Stimulated activated CD4-positive, alpha-beta T cell treated with anti-CD3 and anti-CD28 coated beads, Interleukin-15, amount 100 ng/mL, for 24 hours (primary cell): ENCODE results near the gene TSPAN3.
A peak's percentile ranks its signal among the peaks of the same experiment; 100 is the strongest.

ENCODE experiments used
- DNase-seq: peaks from one replicate; pipeline ENCODE4 v3.0.0-alpha.2; 2020

The TSPAN3 gene

GRCh38 chr15:77048135-77048876 is 22.6 kb downstream of the TSPAN3 start:
- no peak for DNase-seq

- no peak for DNase-seq
Measured at GRCh38 chr15:77046704-77047412, 24.1 kb downstream of the TSPAN3 start.

GRCh38 chr15:77045985-77046384 is 24.9 kb downstream of the TSPAN3 start:
- DNase-seq: no peak

DNA sequence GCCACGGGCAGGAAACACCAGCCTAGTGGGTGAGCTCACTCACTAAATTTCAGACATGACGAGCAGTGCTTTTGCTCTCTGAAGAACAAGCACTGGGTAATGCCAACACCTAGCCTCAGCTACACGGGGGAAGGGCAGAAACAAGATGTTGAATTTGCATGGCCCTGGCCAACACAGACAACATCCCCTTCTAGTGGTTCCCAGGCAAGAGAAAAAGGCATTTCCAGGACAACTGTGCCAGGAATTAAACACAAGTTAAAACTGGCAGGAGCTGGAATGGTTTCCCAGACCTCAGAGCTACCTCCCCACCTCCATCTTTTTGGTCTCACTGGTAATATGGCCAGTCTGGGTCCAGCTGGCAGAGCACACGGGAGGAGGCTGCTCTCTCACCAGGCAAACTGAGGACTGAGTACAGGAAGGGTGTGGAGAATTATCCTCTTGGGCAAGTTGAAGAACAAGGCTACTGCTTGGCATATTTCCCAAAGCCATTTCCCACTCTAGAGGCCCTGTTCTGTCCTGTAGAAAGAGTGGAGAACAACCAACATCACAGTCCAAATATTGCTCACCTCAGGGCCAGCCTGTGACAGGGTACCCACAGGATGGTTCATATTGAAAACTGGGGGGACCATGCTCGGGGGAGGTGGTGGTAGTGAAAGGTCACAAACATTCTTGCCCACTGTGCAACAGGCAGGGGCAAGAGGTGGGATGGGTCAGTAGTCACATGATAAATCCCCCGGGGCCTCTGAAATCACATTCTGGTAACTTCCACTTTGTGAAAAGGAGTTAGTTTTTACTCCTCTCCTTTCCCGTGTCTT is 26.5 kb downstream of the TSPAN3 start:
- no peak for DNase-seq

GRCh38 chr15:77042955-77043920 is 27.7 kb downstream of the TSPAN3 start:
- DNase-seq: no peak

DNA sequence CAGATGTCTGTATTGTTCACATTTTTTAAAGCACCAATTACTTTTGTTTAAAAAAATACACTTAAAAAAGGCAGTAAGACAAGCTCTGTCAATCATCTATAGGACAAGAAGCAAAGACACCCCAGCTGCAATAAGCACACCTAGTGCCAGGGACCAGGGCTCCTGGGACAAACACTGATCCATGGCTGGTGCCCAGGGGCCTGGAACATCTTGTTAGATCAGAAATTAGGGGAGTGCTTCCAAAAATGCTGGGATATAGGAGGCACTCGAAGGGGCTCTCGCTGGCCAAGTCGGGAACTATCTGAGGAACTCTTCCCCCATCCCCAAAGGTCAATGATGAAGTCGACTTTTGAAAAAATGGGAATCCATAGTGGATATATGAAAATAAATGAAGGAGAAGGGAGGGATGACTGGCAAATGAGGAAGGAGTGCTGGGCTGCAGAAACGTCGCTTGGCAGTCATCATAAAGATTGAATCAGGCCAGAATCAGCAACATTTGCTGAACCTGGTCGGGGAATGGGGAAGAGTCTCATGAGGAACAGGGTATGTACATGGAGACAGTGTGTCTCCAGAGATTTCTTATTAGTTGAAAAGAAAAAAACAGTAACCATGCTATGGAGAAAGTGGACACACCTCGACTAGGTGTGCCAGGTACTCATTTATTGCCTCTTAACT is 28.5 kb downstream of the TSPAN3 start:
- DNase-seq: no peak

- no peak for DNase-seq
Measured at GRCh38 chr15:77040673-77041072, 30.2 kb downstream of the TSPAN3 start.

GRCh38 chr15:77039848-77040247 is 31.1 kb downstream of the TSPAN3 start:
- no peak for DNase-seq

- DNase-seq: no peak
Measured at GRCh38 chr15:77039217-77039533, 31.7 kb downstream of the TSPAN3 start.

GRCh38 chr15:77038312-77039216 is 32.3 kb downstream of the TSPAN3 start:
- DNase-seq: no peak

- no peak for DNase-seq
Measured at GRCh38 chr15:77037388-77038209, 33.3 kb downstream of the TSPAN3 start.

DNA sequence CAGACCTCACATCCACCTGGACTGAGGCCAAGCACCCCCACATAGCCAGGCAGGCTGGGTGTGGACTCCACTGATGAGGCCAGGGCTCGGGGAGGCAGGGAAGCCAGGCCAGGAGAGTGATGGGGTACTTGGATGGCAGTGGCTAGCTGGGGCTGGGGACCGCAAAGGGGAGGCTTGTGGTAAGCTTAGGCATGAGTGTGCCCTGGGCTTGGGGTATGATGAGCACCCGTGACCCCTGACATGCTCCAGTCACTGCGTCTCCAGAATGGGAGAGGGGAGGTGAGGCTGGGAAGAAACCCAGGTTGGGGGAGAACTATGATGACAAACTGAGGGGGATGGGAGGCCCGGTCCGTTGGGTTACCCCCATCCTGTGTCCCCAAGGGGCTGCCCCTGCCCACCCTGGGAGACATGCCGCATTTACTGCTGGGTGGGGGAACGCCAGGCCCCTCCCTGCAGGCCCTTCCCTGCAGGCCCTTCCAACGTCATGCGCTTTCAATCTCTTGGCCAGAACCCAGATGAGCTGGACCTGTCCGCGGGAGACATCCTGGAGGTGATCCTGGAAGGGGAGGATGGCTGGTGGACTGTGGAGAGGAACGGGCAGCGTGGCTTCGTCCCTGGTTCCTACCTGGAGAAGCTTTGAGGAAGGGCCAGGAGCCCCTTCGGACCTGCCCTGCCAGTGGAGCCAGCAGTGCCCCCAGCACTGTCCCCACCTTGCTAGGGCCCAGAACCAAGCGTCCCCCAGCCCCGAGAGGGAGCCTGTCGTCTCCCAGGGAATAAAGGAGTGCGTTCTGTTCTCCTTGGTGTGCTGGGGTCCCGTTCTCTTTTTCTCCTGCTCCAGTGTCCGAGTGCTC is 34.1 kb downstream of the TSPAN3 start:
- DNase-seq: no peak

DNA sequence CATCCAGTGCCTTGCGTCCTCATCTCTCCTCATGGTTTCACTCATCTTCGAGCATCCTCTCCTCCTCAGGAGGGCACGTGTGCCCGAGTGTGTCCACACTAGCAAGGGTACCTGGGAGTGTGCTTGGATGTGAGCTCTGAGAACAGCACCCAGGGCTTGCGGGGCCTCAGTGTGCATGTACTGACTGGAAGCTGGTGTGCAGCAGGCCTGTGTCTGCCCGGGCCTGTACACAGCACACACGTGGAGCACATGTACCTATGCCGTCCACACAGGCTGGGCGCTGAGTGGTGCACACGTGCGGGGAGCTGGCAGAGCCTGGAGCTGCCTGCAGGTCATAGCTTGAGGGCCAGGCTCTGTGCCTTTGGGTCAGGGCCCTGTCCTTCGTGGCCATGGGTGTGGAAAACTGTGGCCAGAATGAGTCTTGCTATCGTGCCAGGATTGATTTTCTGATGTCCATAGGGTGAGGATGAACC is 34.9 kb downstream of the TSPAN3 start:
- no peak for DNase-seq

GRCh38 chr15:77035584-77035983 is 35.3 kb downstream of the TSPAN3 start:
- no peak for DNase-seq

DNA sequence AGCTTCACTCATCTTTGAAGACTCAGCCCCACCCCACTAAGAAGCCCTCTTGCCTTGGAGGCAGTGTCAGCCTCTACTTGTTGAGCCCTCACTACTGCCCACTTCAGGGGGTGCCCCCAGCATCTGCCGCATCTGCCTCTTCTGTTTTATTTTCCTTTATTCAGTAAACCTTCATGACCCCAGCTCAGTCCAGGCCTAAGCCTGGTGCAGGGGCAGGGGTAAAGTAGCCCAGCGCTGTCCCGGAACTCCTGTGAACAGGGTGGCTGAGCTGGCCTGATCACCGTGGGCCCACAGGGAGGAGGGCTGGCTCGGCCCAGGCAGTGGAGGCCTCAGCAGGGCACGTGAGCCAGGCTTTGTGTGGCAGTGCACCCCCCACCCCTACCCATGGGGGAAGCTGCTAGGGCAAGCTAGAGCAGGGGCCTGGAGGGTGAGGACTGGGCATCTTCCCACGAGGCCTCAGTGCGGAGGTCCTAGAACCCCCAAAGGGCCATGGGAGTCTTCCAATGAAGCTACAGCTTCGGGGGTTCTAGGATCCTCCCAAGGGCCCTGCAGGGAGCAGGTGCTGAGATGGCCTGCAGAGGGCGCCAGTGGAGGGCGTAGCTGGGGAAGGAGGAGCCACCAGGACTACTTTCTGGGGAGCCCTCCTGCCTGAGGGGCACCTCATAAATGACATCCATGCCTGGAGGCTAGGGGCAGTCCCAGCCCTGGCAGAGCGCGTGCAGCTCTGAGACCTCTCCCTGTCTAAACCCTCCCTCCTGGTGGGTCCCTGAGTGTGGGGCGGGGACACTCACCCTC is 36.0 kb downstream of the TSPAN3 start:
- peak; percentile 63 for DNase-seq

GRCh38 chr15:77033729-77034671 is 36.9 kb downstream of the TSPAN3 start:
- DNase-seq: peak; percentile 2

DNA sequence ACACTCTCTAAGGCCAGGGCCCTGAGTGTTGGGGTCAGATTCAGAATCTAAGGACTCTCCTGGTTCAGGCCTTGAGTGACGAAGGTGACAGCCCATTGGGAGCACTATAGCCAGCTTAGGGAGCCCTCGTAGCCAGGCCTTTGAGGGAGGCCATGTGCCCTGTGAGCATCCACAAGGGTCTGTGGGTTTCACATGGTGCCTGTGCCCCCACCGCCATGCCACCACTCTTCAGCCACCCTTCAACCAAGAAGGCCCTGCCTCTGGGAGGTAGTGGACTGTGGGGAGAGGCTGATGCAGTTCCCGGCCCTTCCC is 37.5 kb downstream of the TSPAN3 start:
- DNase-seq: peak; percentile 1
